Mesendoderm (in vitro differentiated cells): ENCODE measurements around the gene U2AF1L4.

ENCODE experiments used
- DNase-seq: peaks from one replicate; pipeline ENCODE4 v3.0.0; 2013
- H2AK5ac ChIP-seq: 2 replicates; pipeline ENCODE4 v1.6.1; 2013; ENCODE audit warnings: low read length, inconsistent platforms
- H2BK120ac ChIP-seq: 2 replicates; pipeline ENCODE4 v1.6.1; 2013; ENCODE audit warnings: low read depth, mild to moderate bottlenecking, low read length, moderate library complexity, mixed read lengths
- H2BK15ac ChIP-seq: replicated peaks from 2 replicates; pipeline ENCODE4 v1.6.1; 2013; ENCODE audit warnings: low read depth, mild to moderate bottlenecking, moderate library complexity
- H2BK5ac ChIP-seq: 2 replicates; pipeline ENCODE4 v1.6.1; 2013; ENCODE audit warnings: low read length, inconsistent platforms
- H3K18ac ChIP-seq: 2 replicates; pipeline ENCODE4 v1.6.1; 2013; ENCODE audit warnings: mild to moderate bottlenecking, low read length, mixed read lengths
- H3K23ac ChIP-seq: one replicate; pipeline ENCODE4 v1.6.1; 2013; ENCODE audit warnings: low read length
- H3K27ac ChIP-seq: 2 replicates; pipeline ENCODE4 v1.5.1; 2013; ENCODE audit warnings: low read depth, mild to moderate bottlenecking, inconsistent platforms, low read length, moderate library complexity
- H3K27me3 ChIP-seq: 2 replicates; pipeline ENCODE4 v1.6.1; 2013; ENCODE audit warnings: low read length, control low read depth, mild to moderate bottlenecking, inconsistent platforms; ENCODE audit not compliant: insufficient read depth, poor library complexity
- H3K36me3 ChIP-seq: 2 replicates; pipeline ENCODE4 v1.6.1; 2013; ENCODE audit warnings: low read length, inconsistent platforms; ENCODE audit not compliant: control insufficient read depth, insufficient read depth
- H3K4ac ChIP-seq: one replicate; pipeline ENCODE4 v1.6.1; 2013; ENCODE audit warnings: low read depth, mild to moderate bottlenecking, low read length, moderate library complexity
- H3K4me1 ChIP-seq: 2 replicates; pipeline ENCODE4 v1.6.1; 2013; ENCODE audit warnings: low read depth, low read length, inconsistent platforms; ENCODE audit not compliant: control insufficient read depth
- H3K4me2 ChIP-seq: 2 replicates; pipeline ENCODE4 v1.6.1; 2013; ENCODE audit warnings: low read length
- H3K4me3 ChIP-seq: 2 replicates; pipeline ENCODE4 v1.5.1; 2013; ENCODE audit warnings: mild to moderate bottlenecking, low read length
- H3K56ac ChIP-seq: one replicate; pipeline ENCODE4 v1.6.1; 2013; ENCODE audit warnings: low read length
- H3K79me1 ChIP-seq: 2 replicates; pipeline ENCODE4 v1.6.1; 2013; ENCODE audit warnings: low read length, inconsistent platforms
- H3K79me2 ChIP-seq: 2 replicates; pipeline ENCODE4 v1.6.1; 2013; ENCODE audit warnings: mild to moderate bottlenecking, low read length; ENCODE audit not compliant: control insufficient read depth, insufficient read depth
- H3K9ac ChIP-seq: 2 replicates; pipeline ENCODE4 v1.6.1; 2013; ENCODE audit warnings: low read length, inconsistent platforms
- H4K5ac ChIP-seq: one replicate; pipeline ENCODE4 v1.6.1; 2013; ENCODE audit warnings: low read length
- H4K8ac ChIP-seq: one replicate; pipeline ENCODE4 v1.6.1; 2013; ENCODE audit warnings: low read depth, mild to moderate bottlenecking, control low read depth, low read length, moderate library complexity
- WGBS: extraction: QIAGEN DNeasy Blood & Tissue Kit; methylation state at CpG from one replicate; pipeline ENCODE4 v1.1.7; 2013; ENCODE audit warnings: low lambda C conversion rate, missing lambda C conversion rate; ENCODE audit not compliant: insufficient coverage; ENCODE audit errors: extremely low coverage; 5-methylcytosine and 5-hydroxymethylcytosine counted together

The U2AF1L4 gene

GRCh38 chr19:35776102-35776788, 31.0 kb upstream of the U2AF1L4 start:
- peak overlapping the region; percentile 78 for H3K56ac ChIP-seq
- no peaks in the 10 kb centered on the region for H3K79me2 ChIP-seq
- H3K79me1 ChIP-seq: no peaks in the 10 kb centered on the region
- H3K4me3 ChIP-seq: no peak overlapping the region
- no peak overlapping the region for H2AK5ac ChIP-seq
- no peak overlapping the region for H3K4ac ChIP-seq
- H2BK120ac ChIP-seq: no peak overlapping the region
- H3K4me2 ChIP-seq: no peak overlapping the region
- H3K4me1 ChIP-seq: peaks cover 8% of the 10 kb centered on the region
- no peak overlapping the region for H4K8ac ChIP-seq
- no peak overlapping the region for H4K5ac ChIP-seq
- H3K9ac ChIP-seq: peak overlapping the region; percentile 8
- no peak overlapping the region for H3K18ac ChIP-seq
- WGBS: no CpG with 5 or more reads among the region's 13 CpGs
- DNase-seq: no peak
- no peak overlapping the region for H3K23ac ChIP-seq
- no peak overlapping the region for H3K27ac ChIP-seq
- no peak overlapping the region for H2BK5ac ChIP-seq
- H2BK15ac ChIP-seq: no peak overlapping the region
- no peaks in the 10 kb centered on the region for H3K36me3 ChIP-seq
- H3K27me3 ChIP-seq: no peaks in the 10 kb centered on the region

- no peak within 1 kb of the TSS for H2BK15ac ChIP-seq
- peak within 1 kb of the TSS; percentile 78 for H3K56ac ChIP-seq
- peak within 1 kb of the TSS; percentile 47 for H3K4me3 ChIP-seq
- no peak within 1 kb of the TSS for H3K27ac ChIP-seq
- H2BK120ac ChIP-seq: no peak within 1 kb of the TSS
- peak within 1 kb of the TSS; percentile 13 for H3K18ac ChIP-seq
- H3K23ac ChIP-seq: no peak within 1 kb of the TSS
- no peak within 1 kb of the TSS for H2AK5ac ChIP-seq
- H3K4me1 ChIP-seq: peaks cover 8% of the 10 kb centered on the region
- no peak within 1 kb of the TSS for H4K5ac ChIP-seq
- peak within 1 kb of the TSS; percentile 19 for H3K4me2 ChIP-seq
- DNase-seq: peak; percentile 97
- no peaks in the 10 kb centered on the region for H3K27me3 ChIP-seq
- no CpG with 5 or more reads among the region's 82 CpGs for WGBS
- H3K9ac ChIP-seq: peak within 1 kb of the TSS; percentile 53
- no peaks in the 10 kb centered on the region for H3K36me3 ChIP-seq
- H3K79me1 ChIP-seq: no peaks in the 10 kb centered on the region
- no peak within 1 kb of the TSS for H3K4ac ChIP-seq
- H4K8ac ChIP-seq: no peak within 1 kb of the TSS
- no peak within 1 kb of the TSS for H2BK5ac ChIP-seq
- H3K79me2 ChIP-seq: no peaks in the 10 kb centered on the region
Measured at GRCh38 chr19:35775298-35776101, 30.3 kb upstream of the U2AF1L4 start, which contains the start of gene ARHGAP33. TSS of gene ARHGAP33 (plus strand) at chr19:35775564. CDS start at chr19:35775659, 95 bp downstream.

DNA sequence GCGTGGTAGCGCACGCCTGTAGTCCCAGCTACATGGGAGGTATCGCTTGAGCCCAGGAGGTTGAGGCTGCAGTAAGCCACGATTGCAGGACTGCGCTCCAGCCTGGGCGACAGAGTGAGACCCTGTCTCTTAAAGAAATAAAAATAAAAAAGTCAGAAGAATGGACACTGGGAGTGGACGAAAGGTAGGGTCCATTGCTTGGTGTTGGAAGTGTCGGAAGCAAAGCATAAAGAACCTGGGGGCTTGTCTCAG, 29.8 kb upstream of the U2AF1L4 start:
- WGBS: no CpG with 5 or more reads among the region's 9 CpGs
- Histone ChIP-seq H3K9ac (no peak overlapping the region), H3K27ac (no peak overlapping the region), H3K79me1 (no peaks in the 10 kb centered on the region), H2AK5ac (no peak overlapping the region), H3K18ac (no peak overlapping the region), H3K56ac (no peak overlapping the region), H3K4me3 (no peak overlapping the region), H3K4ac (no peak overlapping the region), H3K4me1 (peaks cover 8% of the 10 kb centered on the region), H3K23ac (no peak overlapping the region), H3K4me2 (no peak overlapping the region), H2BK5ac (no peak overlapping the region), H3K27me3 (no peaks in the 10 kb centered on the region), H4K5ac (no peak overlapping the region), H2BK15ac (no peak overlapping the region), H3K36me3 (no peaks in the 10 kb centered on the region), H2BK120ac (no peak overlapping the region), H4K8ac (no peak overlapping the region), H3K79me2 (no peaks in the 10 kb centered on the region)
- DNase-seq: no peak

DNA sequence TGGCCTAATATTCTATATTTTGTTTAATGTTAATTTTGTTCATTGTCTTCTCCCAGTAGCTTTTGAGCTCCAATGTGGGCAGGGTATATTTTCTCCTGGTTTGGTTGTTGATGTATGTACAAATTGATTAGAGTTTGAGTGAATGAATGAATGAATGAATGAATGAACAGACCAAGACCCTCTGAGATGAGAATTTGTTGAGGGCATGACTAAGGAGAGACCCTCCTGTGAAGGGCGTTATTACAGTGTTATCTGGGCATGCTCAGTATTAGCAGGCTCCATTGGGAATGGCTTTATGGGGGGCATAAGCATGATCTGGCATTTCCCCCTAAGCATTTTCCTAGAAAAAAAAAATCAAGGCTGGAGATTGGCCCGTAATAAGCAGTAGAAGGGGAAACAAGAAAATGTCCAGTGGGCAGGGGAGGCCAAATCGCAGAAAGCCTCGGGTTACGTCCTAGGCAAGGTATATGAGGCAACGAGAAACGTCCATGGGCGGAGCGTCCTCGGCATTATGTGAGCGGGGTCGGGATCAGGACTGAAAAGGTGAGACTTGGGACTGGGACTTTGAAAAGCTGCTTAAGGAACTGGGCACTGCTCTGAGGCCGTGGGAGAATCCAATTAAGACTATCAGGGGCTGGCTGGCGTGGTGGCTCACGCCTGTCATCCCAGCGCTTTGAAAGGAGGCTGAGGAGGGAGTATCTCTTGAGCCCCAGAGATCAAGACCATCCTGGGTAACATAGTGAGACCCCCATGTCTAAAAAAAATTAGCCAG, 29.2 kb upstream of the U2AF1L4 start:
- Histone ChIP-seq H3K4me2 (no peak overlapping the region), H3K56ac (no peak overlapping the region), H4K5ac (no peak overlapping the region), H3K18ac (no peak overlapping the region), H3K79me2 (no peaks in the 10 kb centered on the region), H4K8ac (no peak overlapping the region), H3K9ac (no peak overlapping the region), H3K27me3 (no peaks in the 10 kb centered on the region), H2AK5ac (no peak overlapping the region), H3K4me3 (no peak overlapping the region), H3K27ac (no peak overlapping the region), H2BK120ac (no peak overlapping the region), H2BK15ac (no peak overlapping the region), H2BK5ac (no peak overlapping the region), H3K4ac (no peak overlapping the region), H3K79me1 (no peaks in the 10 kb centered on the region), H3K4me1 (peaks cover 8% of the 10 kb centered on the region), H3K36me3 (no peaks in the 10 kb centered on the region), H3K23ac (no peak overlapping the region)
- no peak for DNase-seq
- WGBS: no CpG with 5 or more reads among the region's 16 CpGs

- Histone ChIP-seq H4K8ac (no peak overlapping the region), H3K79me1 (no peaks in the 10 kb centered on the region), H3K4me3 (no peak overlapping the region), H4K5ac (no peak overlapping the region), H2BK5ac (no peak overlapping the region), H2AK5ac (no peak overlapping the region), H3K4ac (no peak overlapping the region), H3K9ac (no peak overlapping the region), H3K23ac (no peak overlapping the region), H3K4me1 (peaks cover 8% of the 10 kb centered on the region), H3K79me2 (no peaks in the 10 kb centered on the region), H2BK120ac (no peak overlapping the region), H3K27ac (no peak overlapping the region), H3K4me2 (no peak overlapping the region), H3K27me3 (no peaks in the 10 kb centered on the region), H3K18ac (no peak overlapping the region), H3K36me3 (peaks cover 2% of the 10 kb centered on the region), H3K56ac (no peak overlapping the region), H2BK15ac (no peak overlapping the region)
- no peak for DNase-seq
- no CpG with 5 or more reads among the region's 9 CpGs for WGBS
Measured at GRCh38 chr19:35773020-35773806, 28.0 kb upstream of the U2AF1L4 start.
